Loucy (cell line): ENCODE results near the gene WDCP.

Experiments
- H2AFZ ChIP-seq: fragments of 200-600 bp; sonication (generic); 2 replicates; pipeline ENCODE4 v1.6.0; 2016; ENCODE audit warnings: antibody characterized with exemption, mild to moderate bottlenecking, low read length, moderate library complexity
- H3F3A ChIP-seq: fragments of 200-600 bp; 2 replicates; pipeline ENCODE4 v1.6.0; 2016; ENCODE audit warnings: antibody characterized with exemption, low read depth, mild to moderate bottlenecking
- H3K27me3 ChIP-seq: fragments of 200-600 bp; sonication (generic); 2 replicates; pipeline ENCODE4 v1.6.1; 2014; ENCODE audit warnings: low read length, mild to moderate bottlenecking; ENCODE audit not compliant: insufficient read depth, poor library complexity, severe bottlenecking
- H3K36me3 ChIP-seq: fragments of 200-600 bp; sonication (generic); 2 replicates; pipeline ENCODE4 v1.6.1; 2016; ENCODE audit warnings: low read length; ENCODE audit not compliant: insufficient read depth
- H3K4me1 ChIP-seq: fragments of 200-600 bp; sonication (generic); 2 replicates; pipeline ENCODE4 v1.5.1; 2014; ENCODE audit warnings: low read length, mild to moderate bottlenecking; ENCODE audit not compliant: insufficient read depth, poor library complexity, severe bottlenecking
- H3K4me2 ChIP-seq: fragments of 200-600 bp; sonication (generic); 2 replicates; pipeline ENCODE4 v1.6.0; 2014; ENCODE audit warnings: antibody characterized with exemption, low read length, low read depth, mild to moderate bottlenecking; ENCODE audit not compliant: poor library complexity, severe bottlenecking
- H3K4me3 ChIP-seq: fragments of 200-600 bp; sonication (generic); 2 replicates; pipeline ENCODE4 v1.5.1; 2014; ENCODE audit warnings: low read length, mild to moderate bottlenecking, mixed read lengths; ENCODE audit not compliant: poor library complexity, severe bottlenecking
- H3K79me2 ChIP-seq: fragments of 200-600 bp; sonication (generic); 2 replicates; pipeline ENCODE4 v1.6.1; 2014; ENCODE audit warnings: low read length; ENCODE audit not compliant: insufficient read depth
- H3K9ac ChIP-seq: fragments of 200-600 bp; sonication (generic); 2 replicates; pipeline ENCODE4 v1.6.0; 2014; ENCODE audit warnings: mild to moderate bottlenecking, low read depth, low read length, moderate library complexity; ENCODE audit not compliant: poor library complexity, severe bottlenecking
- H3K9me2 ChIP-seq: fragments of 200-600 bp; sonication (generic); replicated peaks from 2 replicates; pipeline ENCODE4 v1.6.1; 2016; ENCODE audit warnings: low read depth, low read length, mixed read lengths
- H3K9me3 ChIP-seq: fragments of 200-600 bp; sonication (generic); 2 replicates; pipeline ENCODE4 v1.6.1; 2014; ENCODE audit warnings: mild to moderate bottlenecking, antibody characterized with exemption, low read length, low read depth; ENCODE audit not compliant: insufficient read depth
- H4K20me1 ChIP-seq: fragments of 200-600 bp; sonication (generic); 2 replicates; pipeline ENCODE4 v1.6.0; 2014; ENCODE audit warnings: antibody characterized with exemption, low read length, mild to moderate bottlenecking; ENCODE audit not compliant: insufficient read depth, poor library complexity, severe bottlenecking
- CTCF ChIP-seq: fragments of 200-600 bp; sonication (generic); conservative IDR thresholded peaks from 2 replicates; pipeline ENCODE4 v1.5.1; 2014; ENCODE audit warnings: mild to moderate bottlenecking, antibody characterized with exemption, low read length
- EZH2phosphoT487 ChIP-seq: fragments of 200-600 bp; IDR thresholded peaks from 2 replicates; pipeline ENCODE4 v1.6.1; 2018; ENCODE audit warnings: antibody characterized with exemption, mild to moderate bottlenecking, moderate library complexity, borderline replicate concordance

The WDCP gene

GRCh38 chr2:24087032-24087431, 39.8 kb upstream of the WDCP start:
- Histone ChIP-seq H3K4me1 (peaks cover 17% of the 10 kb centered on the region), H2AFZ (no peak overlapping the region), H3K9me2 (no peaks in the 10 kb centered on the region), H3K4me3 (no peak overlapping the region), H3K79me2 (peaks cover 12% of the 10 kb centered on the region; the same call in 1 of the 2 replicates), H3K9me3 (no peaks in the 10 kb centered on the region), H3K36me3 (no peaks in the 10 kb centered on the region), H4K20me1 (no peaks in the 10 kb centered on the region), H3K9ac (no peak overlapping the region), H3K4me2 (no peak overlapping the region), H3K27me3 (no peaks in the 10 kb centered on the region), H3F3A (peaks cover 4% of the 10 kb centered on the region; the same call in 1 of the 2 replicates)
- TF ChIP-seq CTCF (no peak), EZH2phosphoT487 (no peak)

DNA sequence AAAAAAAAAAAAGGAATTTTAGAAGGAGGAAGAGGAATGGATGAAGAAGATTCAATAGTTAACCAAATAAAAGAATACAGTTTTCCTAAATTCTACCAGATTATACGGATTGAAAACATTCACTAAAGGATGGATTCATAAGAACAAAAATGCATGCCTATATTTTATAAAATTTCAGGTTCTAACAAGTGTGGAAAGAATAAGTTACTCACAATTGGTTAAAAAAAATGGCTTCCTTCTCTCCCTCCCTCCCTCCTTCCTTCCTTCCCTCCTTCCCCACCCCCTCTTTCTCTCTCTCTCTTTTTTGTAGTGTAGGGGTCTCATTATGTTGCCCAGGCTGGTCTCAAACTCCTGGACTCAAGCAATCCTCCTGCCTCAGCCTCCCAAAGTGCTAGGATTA, 39.0 kb upstream of the WDCP start:
- peaks cover 12% of the 10 kb centered on the region; the same call in 1 of the 2 replicates for H3K79me2 ChIP-seq
- TF ChIP-seq CTCF, result no peak
- no peak for TF ChIP-seq EZH2phosphoT487
- no peaks in the 10 kb centered on the region for H3K9me2 ChIP-seq

GRCh38 chr2:24085200-24085489, 38.0 kb upstream of the WDCP start:
- Histone ChIP-seq H3F3A (peaks cover 4% of the 10 kb centered on the region; the same call in 1 of the 2 replicates), H3K36me3 (no peaks in the 10 kb centered on the region), H3K4me3 (peak overlapping the region; percentile 75), H2AFZ (peak overlapping the region; percentile 86), H3K9me2 (no peaks in the 10 kb centered on the region), H4K20me1 (no peaks in the 10 kb centered on the region), H3K79me2 (peaks cover 12% of the 10 kb centered on the region; the same call in 1 of the 2 replicates), H3K4me2 (peak overlapping the region; percentile 93), H3K9me3 (no peaks in the 10 kb centered on the region), H3K4me1 (peaks cover 17% of the 10 kb centered on the region), H3K9ac (peak overlapping the region; percentile 96), H3K27me3 (no peaks in the 10 kb centered on the region)
- TF ChIP-seq EZH2phosphoT487, result no peak
- TF ChIP-seq CTCF, result no peak

More for the DNA sequence above, 39.0 kb upstream of the WDCP start:
- Histone ChIP-seq H3K36me3 (no peaks in the 10 kb centered on the region), H3F3A (peaks cover 4% of the 10 kb centered on the region; the same call in 1 of the 2 replicates), H3K9ac (no peak overlapping the region), H3K4me2 (no peak overlapping the region), H3K9me3 (no peaks in the 10 kb centered on the region), H3K27me3 (no peaks in the 10 kb centered on the region), H3K4me1 (peaks cover 17% of the 10 kb centered on the region), H4K20me1 (no peaks in the 10 kb centered on the region), H2AFZ (no peak overlapping the region), H3K4me3 (no peak overlapping the region)
